WTC11 (cell line): ENCODE measurements around the gene GRB10. TPM values are rescaled to one million over a fixed set of nuclear protein-coding genes. Genes with fewer than 3 reads are reported as not detected.
A peak's percentile ranks its signal among the peaks of the same experiment; 100 is the strongest.

Experiments used
- ATAC-seq: fragments of 200-7000 bp; cut with Tn5 transposase; 2 replicates; pipeline ENCODE4 v1.10.0; 2021; ENCODE audit warnings: mild to moderate bottlenecking, moderate library complexity
- CTCF ChIA-PET: fragments of 300-600 bp; sonication (Branson Sonifier 250); formaldehyde crosslinking; loops from one replicate; lab custom pipeline; 2021; ENCODE audit warnings: antibody characterized with exemption; lab: Charles Lee
- POLR2A ChIA-PET: fragments of 350-600 bp; sonication (Branson Sonifier 250); formaldehyde crosslinking; loops from one replicate; lab custom pipeline; 2021; ENCODE audit warnings: antibody characterized with exemption; lab: Charles Lee
- DNase-seq: peaks from one replicate; pipeline ENCODE4 v3.0.0; 2021; ENCODE audit warnings: low spot score
- H3K27ac Mint-ChIP-seq: 2 replicates; pipeline ENCODE4 v1.8.0; 2021; ENCODE audit warnings: mixed read lengths
- H3K27me3 Mint-ChIP-seq: 2 replicates; pipeline ENCODE4 v1.8.0; 2021; ENCODE audit warnings: low read depth, mild to moderate bottlenecking, moderate library complexity, mixed read lengths
- H3K36me3 Mint-ChIP-seq: 2 replicates; pipeline ENCODE4 v1.8.0; 2021; ENCODE audit warnings: mixed read lengths
- H3K4me1 Mint-ChIP-seq: 2 replicates; pipeline ENCODE4 v1.8.0; 2022; ENCODE audit warnings: mixed read lengths
- H3K4me3 Mint-ChIP-seq: 2 replicates; pipeline ENCODE4 v1.8.0; 2021; ENCODE audit warnings: mild to moderate bottlenecking, moderate library complexity, mixed read lengths
- H3K9me3 Mint-ChIP-seq: 2 replicates; pipeline ENCODE4 v1.8.0; 2021; ENCODE audit warnings: mixed read lengths
- CBFB ChIP-seq: sonication (generic); formaldehyde crosslinking; IDR thresholded peaks from 2 replicates; pipeline ENCODE4 v1.8.1; 2022; ENCODE audit warnings: mild to moderate bottlenecking, low read depth, missing genetic modification reagents
- EMX1 ChIP-seq: fragments of 250-450 bp; sonication (Bioruptor Pico); IDR thresholded peaks from 2 replicates; pipeline ENCODE4 v1.8.0; 2021; ENCODE audit warnings: mild to moderate bottlenecking
- ESRRA ChIP-seq: sonication (generic); formaldehyde crosslinking; IDR thresholded peaks from 2 replicates; pipeline ENCODE4 v1.8.1; 2022; ENCODE audit warnings: mild to moderate bottlenecking, missing genetic modification reagents, borderline replicate concordance
- ETV6 ChIP-seq: sonication (generic); formaldehyde crosslinking; IDR thresholded peaks from 2 replicates; pipeline ENCODE4 v1.8.1; 2022; ENCODE audit warnings: mild to moderate bottlenecking, missing genetic modification reagents
- GRHL2 ChIP-seq: fragments of 250-450 bp; sonication (Bioruptor Pico); IDR thresholded peaks from 2 replicates; pipeline ENCODE4 v1.8.0; 2022; ENCODE audit warnings: mild to moderate bottlenecking, moderate library complexity; ENCODE audit not compliant: insufficient replicate concordance, severe bottlenecking
- MLX ChIP-seq: sonication (generic); formaldehyde crosslinking; IDR thresholded peaks from 2 replicates; pipeline ENCODE4 v1.8.1; 2023; ENCODE audit warnings: mild to moderate bottlenecking, missing genetic modification reagents, moderate library complexity
- MYBL2 ChIP-seq: sonication (generic); formaldehyde crosslinking; IDR thresholded peaks from 2 replicates; pipeline ENCODE4 v1.8.1; 2023; ENCODE audit warnings: mild to moderate bottlenecking, moderate library complexity, missing genetic modification reagents
- NFE2L1 ChIP-seq: sonication (generic); formaldehyde crosslinking; IDR thresholded peaks from 2 replicates; pipeline ENCODE4 v1.8.1; 2023; ENCODE audit warnings: missing genetic modification reagents
- NR3C1 ChIP-seq: sonication (generic); formaldehyde crosslinking; conservative IDR thresholded peaks from 2 replicates; pipeline ENCODE4 v1.8.1; 2023; ENCODE audit warnings: low read depth, mild to moderate bottlenecking, missing genetic modification reagents
- OVOL2 ChIP-seq: fragments of 250-450 bp; sonication (Bioruptor Pico); IDR thresholded peaks from 2 replicates; pipeline ENCODE4 v1.9.0; 2021; ENCODE audit warnings: mild to moderate bottlenecking, borderline replicate concordance
- PRDM15 ChIP-seq: sonication (generic); formaldehyde crosslinking; IDR thresholded peaks from 2 replicates; pipeline ENCODE4 v1.8.0; 2022; ENCODE audit warnings: missing genetic modification reagents
- RELA ChIP-seq: sonication (generic); formaldehyde crosslinking; IDR thresholded peaks from 2 replicates; pipeline ENCODE4 v1.8.1; 2022; ENCODE audit warnings: missing genetic modification reagents, mild to moderate bottlenecking, borderline replicate concordance
- RORB ChIP-seq: fragments of 250-450 bp; sonication (Bioruptor Pico); IDR thresholded peaks from 2 replicates; pipeline ENCODE4 v1.9.0; 2021; ENCODE audit warnings: mild to moderate bottlenecking
- TEAD4 ChIP-seq: sonication (generic); formaldehyde crosslinking; IDR thresholded peaks from 2 replicates; pipeline ENCODE4 v1.8.0; 2022; ENCODE audit warnings: mild to moderate bottlenecking, missing genetic modification reagents
- TP53 ChIP-seq: sonication (generic); formaldehyde crosslinking; IDR thresholded peaks from 2 replicates; pipeline ENCODE4 v1.8.1; 2023; ENCODE audit warnings: mild to moderate bottlenecking, missing genetic modification reagents
- ZBTB21 ChIP-seq: sonication (generic); formaldehyde crosslinking; IDR thresholded peaks from 2 replicates; pipeline ENCODE4 v1.8.1; 2023; ENCODE audit warnings: mild to moderate bottlenecking, missing genetic modification reagents, borderline replicate concordance
- ZBTB43 ChIP-seq: sonication (generic); formaldehyde crosslinking; IDR thresholded peaks from 2 replicates; pipeline ENCODE4 v1.8.1; 2023; ENCODE audit warnings: mild to moderate bottlenecking, missing genetic modification reagents
- ZNF219 ChIP-seq: sonication (generic); formaldehyde crosslinking; IDR thresholded peaks from 2 replicates; pipeline ENCODE4 v1.8.0; 2023; ENCODE audit warnings: missing genetic modification reagents, mild to moderate bottlenecking, borderline replicate concordance
- ZNF263 ChIP-seq: sonication (generic); formaldehyde crosslinking; IDR thresholded peaks from 2 replicates; pipeline ENCODE4 v1.8.1; 2022; ENCODE audit warnings: low read depth, mild to moderate bottlenecking, moderate library complexity, missing genetic modification reagents
- ZNF281 ChIP-seq: sonication (generic); formaldehyde crosslinking; IDR thresholded peaks from 2 replicates; pipeline ENCODE4 v1.8.0; 2023; ENCODE audit warnings: mild to moderate bottlenecking, missing genetic modification reagents
- ZNF423 ChIP-seq: fragments of 250-450 bp; sonication (Bioruptor Pico); IDR thresholded peaks from 2 replicates; pipeline ENCODE4 v2.1.2; 2022; ENCODE audit warnings: mild to moderate bottlenecking, moderate library complexity
- ZSCAN18 ChIP-seq: fragments of 250-450 bp; sonication (Bioruptor Pico); IDR thresholded peaks from 2 replicates; pipeline ENCODE4 v2.1.2; 2022; ENCODE audit warnings: mild to moderate bottlenecking, moderate library complexity
- total RNA-seq: library from RNA; stranded (reverse); gene quantifications from 3 replicates; pipeline ENCODE4 v1.2.3, GENCODE V29; 2021

The GRB10 gene
- total RNA-seq, 1 experiment from 2014 or later = 103 TPM

- Mint-ChIP-seq H3K9me3 (peaks cover 3% of the 10 kb centered on the region), H3K27me3 (no peaks in the 10 kb centered on the region), H3K36me3 (peaks cover 6% of the 10 kb centered on the region), H3K27ac (peak overlapping the region; percentile 73), H3K4me3 (no peak overlapping the region; the same call in 1 of the 2 replicates), H3K4me1 (peaks cover 21% of the 10 kb centered on the region)
- DNase-seq = no peak
- peak; percentile 32 for ATAC-seq
- CTCF ChIA-PET = no interaction called here
- TF ChIP-seq TP53 (CRISPR knock-in tag) = no peak
- TF ChIP-seq CBFB (CRISPR knock-in tag) = no peak
- TF ChIP-seq ETV6 (CRISPR knock-in tag) = no peak
- no peak for TF ChIP-seq NR3C1
- no peak for TF ChIP-seq ZNF281 (CRISPR knock-in tag)
- no peak for TF ChIP-seq ESRRA (CRISPR knock-in tag)
- no peak for TF ChIP-seq PRDM15 (CRISPR knock-in tag)
- TF ChIP-seq MYBL2 (CRISPR knock-in tag) = no peak
- POLR2A ChIA-PET = no interaction called here
These were observed 89.1 kb downstream of the GRB10 start for GRCh38 chr7:50693455-50694130.

GRCh38 chr7:50690541-50691011 is 92.1 kb downstream of the GRB10 start:
- Mint-ChIP-seq H3K36me3 (peaks cover 11% of the 10 kb centered on the region), H3K9me3 (no peaks in the 10 kb centered on the region), H3K27me3 (no peaks in the 10 kb centered on the region), H3K4me3 (no peak overlapping the region), H3K4me1 (peaks cover 30% of the 10 kb centered on the region), H3K27ac (no peak overlapping the region)
- DNase-seq = no peak
- ATAC-seq = peak; percentile 30
- no peak for TF ChIP-seq MLX (CRISPR knock-in tag)
- no peak for TF ChIP-seq NFE2L1 (CRISPR knock-in tag)
- TF ChIP-seq ZNF219 (CRISPR knock-in tag) = no peak
- TF ChIP-seq OVOL2 (CRISPR knock-in tag) = no peak
- TF ChIP-seq ZBTB21 (CRISPR knock-in tag) = no peak
- POLR2A ChIA-PET = no interaction called here
- CTCF ChIA-PET = interaction anchor here (0.5 to 1.2 kb wide), 3 partner anchors 292 to 310 kb away, joined by 3 to 4 read pairs (median 3); no protein-coding TSS in a partner anchor

GRCh38 chr7:50688226-50688590 is 94.5 kb downstream of the GRB10 start:
- no peaks in the 10 kb centered on the region for H3K27me3 Mint-ChIP-seq
- ATAC-seq = no peak
- no peak overlapping the region for H3K27ac Mint-ChIP-seq
- H3K4me1 Mint-ChIP-seq = peaks cover 19% of the 10 kb centered on the region
- no peak for DNase-seq
- no peak overlapping the region for H3K4me3 Mint-ChIP-seq
- POLR2A ChIA-PET = no interaction called here
- H3K9me3 Mint-ChIP-seq = no peaks in the 10 kb centered on the region
- CTCF ChIA-PET = no interaction called here
- H3K36me3 Mint-ChIP-seq = peaks cover 8% of the 10 kb centered on the region
- TF ChIP-seq TEAD4 (CRISPR knock-in tag) = no peak
- no peak for TF ChIP-seq ZBTB21 (CRISPR knock-in tag)
- no peak for TF ChIP-seq MLX (CRISPR knock-in tag)
- TF ChIP-seq RORB = no peak
- no peak for TF ChIP-seq RELA (CRISPR knock-in tag)
- TF ChIP-seq ZSCAN18 = no peak
- TF ChIP-seq ZNF423 (CRISPR knock-in tag) = no peak
- no peak for TF ChIP-seq ZBTB43 (CRISPR knock-in tag)
- TF ChIP-seq EMX1 (CRISPR knock-in tag) = no peak
- no peak for TF ChIP-seq GRHL2 (CRISPR knock-in tag)
- no peak for TF ChIP-seq ZNF263 (CRISPR knock-in tag)
